AG04450 (cell line): Measurements from ENCODE around the gene ERICH6. TPM values are rescaled to one million over a fixed set of nuclear protein-coding genes. Genes with fewer than 3 reads are reported as not detected.

Experiments
- CTCF ChIA-PET: fragments of 300-600, 350-600 bp; formaldehyde crosslinking; extraction: SDS; loops from one replicate; lab custom pipeline; 2022; ENCODE audit warnings: antibody characterized with exemption, inconsistent platforms; lab: Charles Lee
- POLR2A ChIA-PET: fragments of 350-600 bp; formaldehyde crosslinking; extraction: SDS; loops from one replicate; lab custom pipeline; 2021; ENCODE audit warnings: antibody characterized with exemption, inconsistent platforms; lab: Yijun Ruan, JAX
- DNase-seq: peaks from one replicate; pipeline ENCODE4 v3.0.0-alpha.2; 2011; ENCODE audit warnings: low read depth, low spot score
- H3K27ac ChIP-seq: one replicate; pipeline ENCODE4 v1.5.1; 2012; ENCODE audit warnings: low read depth, low read length, control low read depth
- H3K27me3 ChIP-seq: one replicate; pipeline ENCODE4 v1.6.0; 2012; ENCODE audit warnings: low read length; ENCODE audit not compliant: control insufficient read depth, insufficient read depth
- H3K4me3 ChIP-seq: 2 replicates; pipeline ENCODE4 v1.5.1; 2011; ENCODE audit warnings: mild to moderate bottlenecking, low read depth, low read length, control low read depth
- H3K9me3 ChIP-seq: 2 replicates; pipeline ENCODE4 v1.5.1; 2012; ENCODE audit warnings: low read length; ENCODE audit not compliant: control insufficient read depth, insufficient read depth
- polyA plus RNA-seq: library from polyadenylated mRNA; depleted of rRNA; stranded (reverse); fragments of >200 nt; gene quantifications from 2 replicates; pipeline ENCODE4 v1.2.3, GENCODE V29; 2011
- TF ChIP-seq, protein P1 (sequence below): IDR thresholded peaks from 2 replicates; pipeline ENCODE4 v1.5.1; 2011; ENCODE audit warnings: low read depth, low read length, control low read depth, inconsistent platforms

ERICH6 gene
- polyA plus RNA-seq, 1 experiment: not detected

DNA sequence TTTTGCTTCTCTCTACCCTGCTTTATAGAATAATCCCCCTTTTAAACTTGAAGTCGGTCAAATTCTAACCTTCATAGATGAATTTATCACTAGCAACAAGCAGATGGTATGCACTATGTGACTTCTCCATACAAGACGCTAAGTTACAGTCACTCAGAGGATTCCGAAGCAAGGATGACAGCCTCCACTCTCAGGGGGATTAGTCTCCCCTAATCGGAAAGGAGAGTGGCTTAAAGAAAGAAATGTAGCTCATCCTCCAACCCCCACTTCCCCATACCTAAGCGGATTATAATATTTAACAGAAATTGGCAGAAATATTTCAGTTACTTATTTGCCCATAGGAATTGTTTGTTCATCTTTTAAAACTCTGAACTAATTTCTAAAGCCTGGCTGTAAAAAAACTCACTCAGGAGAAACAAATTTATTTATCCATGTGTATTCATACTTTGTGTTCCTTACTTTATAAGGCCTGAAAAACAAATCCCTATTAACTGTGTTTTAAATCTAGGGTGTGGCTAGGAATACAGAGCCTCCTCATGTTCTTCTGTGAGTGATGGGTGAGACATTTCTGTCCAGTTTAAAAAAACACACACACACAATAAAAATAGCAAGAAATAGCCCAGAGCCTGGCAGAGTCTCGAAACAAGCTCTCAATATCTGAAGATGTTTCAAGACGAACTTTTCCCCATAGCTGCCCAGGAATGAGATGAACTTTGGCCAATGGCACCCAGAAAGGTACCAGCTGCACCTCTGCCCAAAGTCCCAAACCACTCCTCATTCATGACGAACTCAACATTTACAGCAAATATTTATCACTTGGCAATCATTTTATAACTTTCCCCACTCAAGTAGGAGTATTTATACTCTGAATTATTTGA is 40.6 kb upstream of the ERICH6 start:
- CTCF ChIA-PET: interaction anchor here (1.4 kb wide), 1 partner anchor 22 kb away, joined by 9 read pairs; no protein-coding TSS in a partner anchor
- no peaks in the 10 kb centered on the region for H3K27me3 ChIP-seq
- no peak overlapping the region for H3K4me3 ChIP-seq
- POLR2A ChIA-PET: no interaction called here
- H3K27ac ChIP-seq: no peak overlapping the region
- TF ChIP-seq, protein P1, sequence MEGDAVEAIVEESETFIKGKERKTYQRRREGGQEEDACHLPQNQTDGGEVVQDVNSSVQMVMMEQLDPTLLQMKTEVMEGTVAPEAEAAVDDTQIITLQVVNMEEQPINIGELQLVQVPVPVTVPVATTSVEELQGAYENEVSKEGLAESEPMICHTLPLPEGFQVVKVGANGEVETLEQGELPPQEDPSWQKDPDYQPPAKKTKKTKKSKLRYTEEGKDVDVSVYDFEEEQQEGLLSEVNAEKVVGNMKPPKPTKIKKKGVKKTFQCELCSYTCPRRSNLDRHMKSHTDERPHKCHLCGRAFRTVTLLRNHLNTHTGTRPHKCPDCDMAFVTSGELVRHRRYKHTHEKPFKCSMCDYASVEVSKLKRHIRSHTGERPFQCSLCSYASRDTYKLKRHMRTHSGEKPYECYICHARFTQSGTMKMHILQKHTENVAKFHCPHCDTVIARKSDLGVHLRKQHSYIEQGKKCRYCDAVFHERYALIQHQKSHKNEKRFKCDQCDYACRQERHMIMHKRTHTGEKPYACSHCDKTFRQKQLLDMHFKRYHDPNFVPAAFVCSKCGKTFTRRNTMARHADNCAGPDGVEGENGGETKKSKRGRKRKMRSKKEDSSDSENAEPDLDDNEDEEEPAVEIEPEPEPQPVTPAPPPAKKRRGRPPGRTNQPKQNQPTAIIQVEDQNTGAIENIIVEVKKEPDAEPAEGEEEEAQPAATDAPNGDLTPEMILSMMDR: no peak
- DNase-seq: no peak
- H3K9me3 ChIP-seq: no peaks in the 10 kb centered on the region; the same call in 1 of the 2 replicates

- CTCF ChIA-PET: interaction anchor here (1.4 kb wide), 1 partner anchor 22 kb away, joined by 9 read pairs; no protein-coding TSS in a partner anchor
- no peaks in the 10 kb centered on the region for H3K27me3 ChIP-seq
- no peak overlapping the region for H3K27ac ChIP-seq
- DNase-seq: no peak
- H3K4me3 ChIP-seq: no peak overlapping the region
- H3K9me3 ChIP-seq: no peaks in the 10 kb centered on the region; the same call in 1 of the 2 replicates
- TF ChIP-seq, protein P1: no peak
- POLR2A ChIA-PET: interaction anchor here (1.4 kb wide), 1 partner anchor 20 kb away, joined by 3 read pairs; the partner anchor contains the start of gene SIAH2
These were observed 39.8 kb upstream of the ERICH6 start for GRCh38 chr3:150743508-150743907.

DNA sequence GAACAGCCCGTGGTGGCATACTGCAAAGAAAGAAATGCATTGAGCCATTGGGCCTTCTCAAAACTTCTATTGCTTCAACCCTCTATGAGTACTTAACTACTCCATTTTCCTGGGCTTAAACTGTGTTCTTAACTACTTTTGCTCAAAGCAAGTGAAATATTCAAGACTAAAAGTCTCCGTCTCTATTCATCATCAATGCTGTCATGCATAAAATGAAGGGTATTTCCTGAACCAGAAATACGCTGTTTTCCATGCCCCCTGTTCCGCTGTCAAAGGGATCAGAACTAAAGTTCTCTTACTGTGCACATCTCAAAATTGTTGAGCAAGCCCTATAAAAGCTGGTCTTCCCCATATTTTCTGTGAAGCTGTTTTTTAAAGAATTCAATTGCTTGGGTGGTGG is 39.0 kb upstream of the ERICH6 start:
- Histone ChIP-seq H3K4me3 (no peak overlapping the region), H3K27me3 (no peaks in the 10 kb centered on the region), H3K9me3 (no peaks in the 10 kb centered on the region; the same call in 1 of the 2 replicates), H3K27ac (no peak overlapping the region)
- no peak for DNase-seq
- CTCF ChIA-PET: no interaction called here
- TF ChIP-seq, protein P1: no peak
- POLR2A ChIA-PET: interaction anchor here (1.4 kb wide), 1 partner anchor 21 kb away, joined by 3 read pairs; the partner anchor contains the start of gene SIAH2

GRCh38 chr3:150742141-150742523 is 38.4 kb upstream of the ERICH6 start:
- POLR2A ChIA-PET: no interaction called here
- no peak for DNase-seq
- H3K27me3 ChIP-seq: no peaks in the 10 kb centered on the region
- TF ChIP-seq, protein P1: no peak
- H3K9me3 ChIP-seq: no peaks in the 10 kb centered on the region; the same call in 1 of the 2 replicates
- H3K4me3 ChIP-seq: no peak overlapping the region
- CTCF ChIA-PET: no interaction called here
- no peak overlapping the region for H3K27ac ChIP-seq
